NB4 (cell line): Measurements from ENCODE around the gene LRBA.

Source experiments
- CTCF ChIP-seq: IDR thresholded peaks from one replicate; pipeline ENCODE4 v1.5.1; 2012; ENCODE audit warnings: low read depth, low read length
- MYC ChIP-seq: IDR thresholded peaks from 2 replicates; pipeline ENCODE4 v1.6.1; 2011; ENCODE audit warnings: low read depth, low read length
- POLR2A ChIP-seq: IDR thresholded peaks from 2 replicates; pipeline ENCODE4 v1.6.1; 2011; ENCODE audit warnings: mild to moderate bottlenecking; ENCODE audit not compliant: insufficient read length; ENCODE audit errors: extremely low read depth

- TF ChIP-seq MYC (no peak), CTCF (no peak), POLR2A (no peak)
Measured at GRCh38 chr4:150986085-150986484, 29.0 kb downstream of the LRBA start.
